Measurements from ENCODE around the gene CACNA1B. TPM values are rescaled to one million over a fixed set of nuclear protein-coding genes. Genes with fewer than 3 reads are reported as not detected.
A peak's percentile ranks its signal among the peaks of the same experiment; 100 is the strongest.

CACNA1B gene
- polyA plus RNA-seq, 1 of the 3 experiments (the other 2 are of a cell fraction), result 0.03 TPM

DNA sequence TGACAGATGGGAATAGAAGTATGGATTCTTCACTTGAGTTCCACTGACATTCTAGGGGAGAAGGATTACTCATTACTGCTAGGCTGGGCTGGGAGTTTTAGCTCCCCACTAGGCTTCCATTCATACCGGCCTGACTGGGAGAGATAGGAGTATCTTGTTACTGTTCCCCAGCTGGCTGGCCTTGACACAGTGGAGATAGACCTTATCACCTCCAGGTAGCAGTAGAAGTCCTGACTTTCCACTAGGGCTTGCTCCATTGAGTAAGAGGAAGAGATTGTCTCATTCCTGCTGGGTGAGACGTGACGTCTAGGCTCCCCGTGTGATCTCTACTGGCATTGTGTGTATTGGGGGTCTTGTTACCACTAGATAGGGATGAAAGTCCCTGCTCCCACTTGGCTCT, 156.4 kb downstream of the CACNA1B start:
- Histone ChIP-seq H3K4me2 (no peak overlapping the region), H4K20me1 (ENCODE audit: insufficient read depth) (no peaks in the 10 kb centered on the region), H3K27ac (ENCODE audit: low read depth in 2 of 2, low read length in 1 of 2) (no peak overlapping the region), H3K27me3 (ENCODE audit: insufficient read depth) (no peaks in the 10 kb centered on the region), H3K9me3 (peaks cover 8% of the 10 kb centered on the region; the same call in 1 of the 2 replicates), H3K36me3 (replicated peaks in 1 of 2; ENCODE audit: control insufficient read depth in 1 of 2, insufficient read depth in 2 of 2, low read length in 1 of 2) (no peaks in the 10 kb centered on the region), H3K9me2 (no peaks in the 10 kb centered on the region), H3K4me1 (ENCODE audit: control insufficient read depth in 1 of 2, insufficient read depth in 2 of 2, low read depth in 1 of 2, low read length in 1 of 2) (peaks cover 0 to 8% of the 10 kb centered on the region in 2 experiments; a peak in 1 of 4 replicates), H2AFZ (ENCODE audit: low read depth) (no peak overlapping the region), H3K4me3 (ENCODE audit: low read depth in 2 of 2, low read length in 1 of 2) (no peak overlapping the region), H3K79me2 (ENCODE audit: insufficient read depth) (no peaks in the 10 kb centered on the region), H3F3A (replicated peaks; ENCODE audit: insufficient read depth) (no peaks in the 10 kb centered on the region), H3K9ac (no peak overlapping the region)
- POLR2A ChIA-PET, result no interaction called here
- CTCF ChIA-PET, result no interaction called here
- WGBS (ENCODE audit: low lambda C conversion rate), result 59% methylated on average over 4 of the region's 4 CpGs
- no peak for DNase-seq
- TF ChIP-seq, protein P1, sequence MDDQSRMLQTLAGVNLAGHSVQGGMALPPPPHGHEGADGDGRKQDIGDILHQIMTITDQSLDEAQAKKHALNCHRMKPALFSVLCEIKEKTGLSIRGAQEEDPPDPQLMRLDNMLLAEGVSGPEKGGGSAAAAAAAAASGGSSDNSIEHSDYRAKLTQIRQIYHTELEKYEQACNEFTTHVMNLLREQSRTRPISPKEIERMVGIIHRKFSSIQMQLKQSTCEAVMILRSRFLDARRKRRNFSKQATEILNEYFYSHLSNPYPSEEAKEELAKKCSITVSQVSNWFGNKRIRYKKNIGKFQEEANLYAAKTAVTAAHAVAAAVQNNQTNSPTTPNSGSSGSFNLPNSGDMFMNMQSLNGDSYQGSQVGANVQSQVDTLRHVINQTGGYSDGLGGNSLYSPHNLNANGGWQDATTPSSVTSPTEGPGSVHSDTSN (IDR thresholded peaks at IDR 0.05), result no peak
- TF ChIP-seq, protein P2, sequence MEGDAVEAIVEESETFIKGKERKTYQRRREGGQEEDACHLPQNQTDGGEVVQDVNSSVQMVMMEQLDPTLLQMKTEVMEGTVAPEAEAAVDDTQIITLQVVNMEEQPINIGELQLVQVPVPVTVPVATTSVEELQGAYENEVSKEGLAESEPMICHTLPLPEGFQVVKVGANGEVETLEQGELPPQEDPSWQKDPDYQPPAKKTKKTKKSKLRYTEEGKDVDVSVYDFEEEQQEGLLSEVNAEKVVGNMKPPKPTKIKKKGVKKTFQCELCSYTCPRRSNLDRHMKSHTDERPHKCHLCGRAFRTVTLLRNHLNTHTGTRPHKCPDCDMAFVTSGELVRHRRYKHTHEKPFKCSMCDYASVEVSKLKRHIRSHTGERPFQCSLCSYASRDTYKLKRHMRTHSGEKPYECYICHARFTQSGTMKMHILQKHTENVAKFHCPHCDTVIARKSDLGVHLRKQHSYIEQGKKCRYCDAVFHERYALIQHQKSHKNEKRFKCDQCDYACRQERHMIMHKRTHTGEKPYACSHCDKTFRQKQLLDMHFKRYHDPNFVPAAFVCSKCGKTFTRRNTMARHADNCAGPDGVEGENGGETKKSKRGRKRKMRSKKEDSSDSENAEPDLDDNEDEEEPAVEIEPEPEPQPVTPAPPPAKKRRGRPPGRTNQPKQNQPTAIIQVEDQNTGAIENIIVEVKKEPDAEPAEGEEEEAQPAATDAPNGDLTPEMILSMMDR (IDR thresholded peaks at IDR 0.05), result no peak
- TF ChIP-seq SMC3 (IDR thresholded peaks at IDR 0.05; ENCODE audit: low read depth, low read length), result no peak
- TF ChIP-seq, protein P3, sequence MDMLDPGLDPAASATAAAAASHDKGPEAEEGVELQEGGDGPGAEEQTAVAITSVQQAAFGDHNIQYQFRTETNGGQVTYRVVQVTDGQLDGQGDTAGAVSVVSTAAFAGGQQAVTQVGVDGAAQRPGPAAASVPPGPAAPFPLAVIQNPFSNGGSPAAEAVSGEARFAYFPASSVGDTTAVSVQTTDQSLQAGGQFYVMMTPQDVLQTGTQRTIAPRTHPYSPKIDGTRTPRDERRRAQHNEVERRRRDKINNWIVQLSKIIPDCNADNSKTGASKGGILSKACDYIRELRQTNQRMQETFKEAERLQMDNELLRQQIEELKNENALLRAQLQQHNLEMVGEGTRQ (IDR thresholded peaks at IDR 0.05; ENCODE audit: borderline replicate concordance, low read depth, low read length), result no peak
- TF ChIP-seq, protein P4, sequence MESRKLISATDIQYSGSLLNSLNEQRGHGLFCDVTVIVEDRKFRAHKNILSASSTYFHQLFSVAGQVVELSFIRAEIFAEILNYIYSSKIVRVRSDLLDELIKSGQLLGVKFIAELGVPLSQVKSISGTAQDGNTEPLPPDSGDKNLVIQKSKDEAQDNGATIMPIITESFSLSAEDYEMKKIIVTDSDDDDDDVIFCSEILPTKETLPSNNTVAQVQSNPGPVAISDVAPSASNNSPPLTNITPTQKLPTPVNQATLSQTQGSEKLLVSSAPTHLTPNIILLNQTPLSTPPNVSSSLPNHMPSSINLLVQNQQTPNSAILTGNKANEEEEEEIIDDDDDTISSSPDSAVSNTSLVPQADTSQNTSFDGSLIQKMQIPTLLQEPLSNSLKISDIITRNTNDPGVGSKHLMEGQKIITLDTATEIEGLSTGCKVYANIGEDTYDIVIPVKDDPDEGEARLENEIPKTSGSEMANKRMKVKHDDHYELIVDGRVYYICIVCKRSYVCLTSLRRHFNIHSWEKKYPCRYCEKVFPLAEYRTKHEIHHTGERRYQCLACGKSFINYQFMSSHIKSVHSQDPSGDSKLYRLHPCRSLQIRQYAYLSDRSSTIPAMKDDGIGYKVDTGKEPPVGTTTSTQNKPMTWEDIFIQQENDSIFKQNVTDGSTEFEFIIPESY (IDR thresholded peaks at IDR 0.05; ENCODE audit: borderline replicate concordance, low read depth), result no peak
- no peak for TF ChIP-seq ELF1 (IDR thresholded peaks at IDR 0.05)
- no peak for TF ChIP-seq FOXM1 (IDR thresholded peaks at IDR 0.05; ENCODE audit: low read depth)
- TF ChIP-seq YY1 (IDR thresholded peaks at IDR 0.05; ENCODE audit: low read depth), result no peak
- TF ChIP-seq, protein P5, sequence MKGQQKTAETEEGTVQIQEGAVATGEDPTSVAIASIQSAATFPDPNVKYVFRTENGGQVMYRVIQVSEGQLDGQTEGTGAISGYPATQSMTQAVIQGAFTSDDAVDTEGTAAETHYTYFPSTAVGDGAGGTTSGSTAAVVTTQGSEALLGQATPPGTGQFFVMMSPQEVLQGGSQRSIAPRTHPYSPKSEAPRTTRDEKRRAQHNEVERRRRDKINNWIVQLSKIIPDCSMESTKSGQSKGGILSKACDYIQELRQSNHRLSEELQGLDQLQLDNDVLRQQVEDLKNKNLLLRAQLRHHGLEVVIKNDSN (IDR thresholded peaks at IDR 0.05; ENCODE audit: borderline replicate concordance, low read depth), result no peak

DNA sequence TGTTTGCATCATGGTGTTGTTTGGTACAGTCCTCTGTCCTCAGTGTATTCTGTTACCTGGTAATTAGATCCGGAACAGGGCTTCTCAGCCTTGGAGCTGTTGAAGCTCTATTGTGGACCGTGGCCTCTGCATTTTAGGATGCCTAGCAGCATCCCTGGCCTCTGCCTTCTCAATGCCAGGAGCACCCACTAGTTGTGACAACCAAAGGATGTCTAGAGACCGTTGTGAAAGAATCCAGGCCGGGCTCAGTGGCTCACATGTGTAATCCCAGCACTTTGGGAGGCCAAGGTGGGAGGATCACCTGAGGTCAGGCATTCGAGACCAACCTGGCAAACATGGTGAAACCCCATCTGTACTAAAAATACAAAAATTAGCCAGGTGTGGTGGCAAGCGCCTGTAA, 159.6 kb downstream of the CACNA1B start:
- Histone ChIP-seq H3K9me3 (peaks cover 6% of the 10 kb centered on the region; the same call in 1 of the 2 replicates), H3K27me3 (ENCODE audit: insufficient read depth) (no peaks in the 10 kb centered on the region), H3K4me1 (ENCODE audit: control insufficient read depth in 1 of 2, insufficient read depth in 2 of 2, low read depth in 1 of 2, low read length in 1 of 2) (peaks cover 0 to 8% of the 10 kb centered on the region in 2 experiments; a peak in 1 of 4 replicates), H3F3A (replicated peaks; ENCODE audit: insufficient read depth) (no peaks in the 10 kb centered on the region), H2AFZ (ENCODE audit: low read depth) (no peak overlapping the region), H3K9me2 (no peaks in the 10 kb centered on the region), H3K79me2 (ENCODE audit: insufficient read depth) (no peaks in the 10 kb centered on the region), H3K36me3 (replicated peaks in 1 of 2; ENCODE audit: control insufficient read depth in 1 of 2, insufficient read depth in 2 of 2, low read length in 1 of 2) (no peaks in the 10 kb centered on the region), H3K27ac (ENCODE audit: low read depth in 2 of 2, low read length in 1 of 2) (peak overlapping the region in 1 of 2 experiments; percentile 6; a peak in 1 of 4 replicates), H4K20me1 (ENCODE audit: insufficient read depth) (no peaks in the 10 kb centered on the region), H3K4me2 (no peak overlapping the region), H3K4me3 (ENCODE audit: low read depth in 2 of 2, low read length in 1 of 2) (no peak overlapping the region), H3K9ac (no peak overlapping the region)
- DNase-seq, result peak; percentile 1
- ChIA-PET POLR2A (no interaction called here), CTCF (interaction anchor here (1.3 kb wide), 1 partner anchor 364 kb away, joined by 3 read pairs; no protein-coding TSS in a partner anchor)
- 23% methylated on average over 6 of the region's 6 CpGs for WGBS (ENCODE audit: low lambda C conversion rate)
- TF ChIP-seq POLR2AphosphoS5 (IDR thresholded peaks at IDR 0.05; ENCODE audit: low read depth, low read length), result no peak
- no peak for TF ChIP-seq FOXM1 (IDR thresholded peaks at IDR 0.05; ENCODE audit: low read depth)
- no peak for TF ChIP-seq MEF2A (IDR thresholded peaks at IDR 0.05; ENCODE audit: borderline replicate concordance, low read depth)
- TF ChIP-seq RAD21 (IDR thresholded peaks at IDR 0.05; ENCODE audit: low read length), result no peak
- TF ChIP-seq, protein P2 (IDR thresholded peaks at IDR 0.05), result no peak
- no peak for TF ChIP-seq EZH2phosphoT487 (IDR thresholded peaks at IDR 0.05; ENCODE audit: borderline replicate concordance, low read depth)
- no peak for TF ChIP-seq RXRA (IDR thresholded peaks at IDR 0.05; ENCODE audit: borderline replicate concordance, low read depth)
- TF ChIP-seq, protein P6, sequence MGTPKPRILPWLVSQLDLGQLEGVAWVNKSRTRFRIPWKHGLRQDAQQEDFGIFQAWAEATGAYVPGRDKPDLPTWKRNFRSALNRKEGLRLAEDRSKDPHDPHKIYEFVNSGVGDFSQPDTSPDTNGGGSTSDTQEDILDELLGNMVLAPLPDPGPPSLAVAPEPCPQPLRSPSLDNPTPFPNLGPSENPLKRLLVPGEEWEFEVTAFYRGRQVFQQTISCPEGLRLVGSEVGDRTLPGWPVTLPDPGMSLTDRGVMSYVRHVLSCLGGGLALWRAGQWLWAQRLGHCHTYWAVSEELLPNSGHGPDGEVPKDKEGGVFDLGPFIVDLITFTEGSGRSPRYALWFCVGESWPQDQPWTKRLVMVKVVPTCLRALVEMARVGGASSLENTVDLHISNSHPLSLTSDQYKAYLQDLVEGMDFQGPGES (IDR thresholded peaks at IDR 0.05; ENCODE audit: low read depth, low read length), result no peak

Data from SK-N-SH (cell line).